Stimulated activated CD4-positive, alpha-beta T cell treated with anti-CD3 and anti-CD28 coated beads, Interleukin-15, amount 100 ng/mL, for 48 hours (primary cell): ENCODE data around the gene DTNBP1.

Experiments used
- DNase-seq, 2 donors: peaks; one replicate each; pipeline ENCODE4 v3.0.0-alpha.2; 2020; ENCODE audit warnings: low read depth in 2 of 2

The DTNBP1 gene

GRCh38 chr6:15592610-15593009, 70.2 kb downstream of the DTNBP1 start:
- DNase-seq: no peak

- peak; percentile 17 to 22 for DNase-seq
These were observed 73.7 kb downstream of the DTNBP1 start for GRCh38 chr6:15588971-15589634.

DNA sequence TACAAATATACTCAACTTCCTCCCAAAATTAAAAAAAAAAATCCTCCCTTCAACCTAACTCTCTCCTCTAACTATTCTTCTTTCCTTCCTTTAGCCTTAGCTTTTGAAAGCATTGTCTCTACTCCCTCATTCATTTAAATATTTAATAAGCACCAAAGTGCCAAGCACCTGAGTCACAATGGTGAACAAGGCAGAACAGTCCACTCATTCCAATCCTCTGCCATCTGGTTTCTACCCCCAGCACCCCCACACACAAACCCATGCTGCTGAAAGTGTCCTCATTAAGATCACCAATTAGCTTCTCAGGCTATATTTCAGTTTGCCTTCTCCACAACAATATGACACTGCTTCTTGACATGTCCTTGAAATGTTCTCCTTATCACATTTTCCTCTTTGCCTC, 76.3 kb downstream of the DTNBP1 start:
- DNase-seq: no peak

DNA sequence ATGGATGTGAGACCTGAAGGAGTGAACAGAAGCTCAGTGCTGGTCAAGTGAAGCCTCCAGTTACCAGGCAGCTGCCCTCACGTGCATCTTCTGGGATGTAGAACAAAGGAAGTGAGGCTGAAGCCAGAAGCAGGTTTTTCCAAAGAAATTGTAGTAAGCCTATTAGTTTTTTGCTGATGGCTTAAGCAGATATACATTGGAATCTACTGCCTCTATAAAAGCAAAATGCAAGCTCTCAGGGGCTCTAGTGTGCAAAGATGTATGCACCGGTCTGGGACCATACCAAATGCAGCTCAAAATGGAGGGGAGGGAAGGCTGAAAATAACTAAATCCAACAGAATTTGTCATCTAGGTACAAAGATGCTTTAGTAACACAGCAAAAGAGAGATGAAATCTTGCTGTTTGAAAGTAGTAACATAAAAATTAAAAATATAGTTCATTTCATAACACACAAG, 77.0 kb downstream of the DTNBP1 start:
- DNase-seq: no peak

DNA sequence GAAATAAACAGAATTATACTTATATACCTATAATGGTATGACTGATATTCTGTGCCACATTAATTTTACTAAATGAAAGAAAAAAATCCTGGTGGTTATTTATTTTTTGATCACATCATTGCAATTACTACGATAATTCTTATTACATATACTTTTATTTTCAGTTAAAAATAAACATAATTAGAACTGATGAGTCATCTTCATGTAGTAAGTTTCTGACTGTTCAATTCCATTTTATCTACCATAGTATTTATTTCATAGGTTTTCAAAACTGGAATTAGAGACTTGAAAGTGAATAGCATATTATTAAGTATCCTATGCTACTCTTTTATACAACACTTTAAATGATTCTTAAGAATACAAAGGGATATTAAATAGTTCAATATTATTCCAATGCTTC, 80.3 kb downstream of the DTNBP1 start:
- DNase-seq: no peak

- no peak for DNase-seq
These were observed 81.1 kb downstream of the DTNBP1 start for GRCh38 chr6:15581751-15582150.

DNA sequence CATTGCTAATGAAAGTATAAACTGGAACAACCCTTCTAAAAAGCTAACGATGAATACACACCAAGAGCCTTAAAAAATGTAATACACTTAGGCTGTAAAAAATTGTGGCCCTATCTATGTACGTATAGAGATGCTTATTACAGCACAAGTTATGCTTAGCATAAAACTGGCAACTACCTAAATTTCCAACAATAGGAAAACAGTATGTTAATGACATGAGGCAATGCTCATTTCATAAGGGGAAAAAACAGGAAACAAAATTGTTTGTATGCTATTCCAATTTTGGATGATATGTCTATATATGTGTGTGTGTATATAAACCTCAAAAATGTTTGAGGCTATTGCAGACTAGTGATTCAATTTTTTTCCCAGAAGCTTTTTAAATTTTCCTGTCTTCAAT, 82.5 kb downstream of the DTNBP1 start:
- DNase-seq: no peak

GRCh38 chr6:15578716-15579391, 84.0 kb downstream of the DTNBP1 start:
- no peak for DNase-seq

DNA sequence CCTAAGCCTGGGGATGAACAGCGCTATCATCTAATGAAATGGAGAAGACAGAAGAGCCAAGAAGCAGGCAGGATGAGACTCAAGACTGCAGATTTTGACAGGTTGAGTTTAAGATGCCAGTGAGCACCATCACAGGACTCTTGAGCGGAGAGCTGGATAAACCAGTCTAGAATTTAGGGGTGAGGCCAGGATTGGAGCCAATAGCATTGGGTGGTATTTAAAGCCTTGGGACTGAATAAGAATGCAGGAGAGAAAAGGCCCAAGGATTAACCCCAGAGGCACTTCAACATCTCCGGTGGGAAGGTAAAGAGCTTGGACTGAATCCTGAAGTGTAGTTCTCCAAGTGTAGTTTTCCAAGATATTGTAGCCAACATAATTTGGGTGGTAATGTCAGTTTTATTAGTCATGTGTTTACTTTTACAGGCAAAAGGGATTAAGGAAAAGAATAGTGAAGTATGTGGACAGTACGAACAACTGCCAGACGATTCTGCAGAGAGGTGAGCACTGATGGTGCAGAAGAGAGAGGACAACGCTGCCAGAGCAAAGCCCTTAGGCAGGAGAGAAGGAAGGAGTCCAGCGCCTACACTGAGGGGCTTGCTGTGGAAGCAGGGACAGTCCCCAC, 85.2 kb downstream of the DTNBP1 start:
- no peak for DNase-seq

DNA sequence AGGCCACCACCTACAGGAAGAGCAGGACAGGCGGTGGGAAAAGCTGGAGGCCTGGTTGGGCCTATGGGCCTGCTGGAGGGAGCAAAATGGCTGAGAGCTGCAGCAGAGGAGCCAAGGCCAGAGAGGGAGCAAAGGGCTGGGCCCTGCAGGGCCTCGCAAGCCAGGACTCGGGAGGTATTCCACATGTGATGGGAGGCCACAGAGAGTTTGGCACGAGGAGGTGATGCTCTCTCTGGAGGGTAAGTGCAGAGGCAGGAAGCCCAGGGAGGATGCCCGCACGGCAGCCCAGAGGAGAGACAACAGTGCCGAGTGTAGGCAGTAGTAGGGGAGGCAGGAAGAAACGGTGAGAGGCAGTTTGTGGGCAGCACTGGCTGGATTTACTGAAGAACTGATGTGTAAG, 85.7 kb downstream of the DTNBP1 start:
- DNase-seq: no peak

- DNase-seq: no peak
These were observed 87.3 kb downstream of the DTNBP1 start for GRCh38 chr6:15575357-15576033.

- no peak for DNase-seq
These were observed 88.3 kb downstream of the DTNBP1 start for GRCh38 chr6:15574486-15574885.

GRCh38 chr6:15574023-15574422, 88.8 kb downstream of the DTNBP1 start:
- DNase-seq: no peak

DNA sequence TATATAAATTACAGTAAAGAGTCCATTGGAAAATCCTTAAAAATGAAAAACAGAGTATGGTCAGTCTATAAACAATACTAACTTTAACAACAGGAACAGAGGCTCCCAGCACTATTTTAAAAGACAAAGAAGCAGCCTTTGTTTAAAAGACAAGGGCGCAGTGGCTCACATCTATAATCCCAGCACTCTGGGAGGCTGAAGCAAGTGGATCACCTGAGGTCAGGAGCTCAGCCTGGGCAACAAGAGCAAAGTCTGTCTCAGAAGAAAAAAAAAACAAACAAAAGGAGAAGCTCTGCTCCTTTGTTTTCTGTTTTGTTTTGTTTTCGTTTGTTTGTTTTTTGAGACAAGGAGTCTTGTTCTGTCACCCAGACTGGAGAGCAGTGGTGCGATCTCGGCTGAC, 89.4 kb downstream of the DTNBP1 start:
- no peak for DNase-seq

DNA sequence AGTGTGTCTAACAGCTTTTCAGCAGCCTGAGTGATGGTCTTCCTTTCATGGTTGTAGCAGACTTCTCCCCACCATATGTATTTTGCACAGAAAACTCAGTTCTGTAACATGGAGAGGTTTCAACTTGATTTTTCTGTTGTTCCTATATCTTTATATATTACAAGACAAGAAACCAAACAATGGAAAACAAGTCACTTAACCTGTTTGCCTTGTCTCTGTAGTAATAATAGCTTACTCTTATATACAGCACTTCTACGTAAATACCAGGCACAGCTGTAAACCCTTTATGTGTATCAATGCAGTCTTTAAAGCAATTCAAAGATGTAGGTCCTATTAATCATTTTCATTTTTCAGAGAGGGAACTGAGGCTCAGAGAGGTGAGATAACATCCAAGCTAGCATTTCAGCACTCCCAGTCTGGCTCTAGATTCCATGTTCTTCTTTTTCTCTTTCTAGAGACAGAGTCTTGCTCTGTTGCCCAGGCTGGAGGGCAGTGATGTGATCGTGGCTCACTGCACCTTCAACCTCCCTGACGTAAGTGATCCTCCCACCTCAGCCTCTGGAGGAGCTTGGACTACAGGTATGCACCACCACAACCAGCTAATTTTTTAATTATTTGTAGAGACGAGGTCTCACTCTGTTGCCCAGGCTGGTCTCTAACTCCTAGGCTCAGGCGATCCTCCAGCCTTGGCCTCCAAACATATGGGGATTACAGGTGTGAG, 90.4 kb downstream of the DTNBP1 start:
- DNase-seq: no peak

GRCh38 chr6:15570171-15570570, 92.7 kb downstream of the DTNBP1 start:
- no peak for DNase-seq

DNA sequence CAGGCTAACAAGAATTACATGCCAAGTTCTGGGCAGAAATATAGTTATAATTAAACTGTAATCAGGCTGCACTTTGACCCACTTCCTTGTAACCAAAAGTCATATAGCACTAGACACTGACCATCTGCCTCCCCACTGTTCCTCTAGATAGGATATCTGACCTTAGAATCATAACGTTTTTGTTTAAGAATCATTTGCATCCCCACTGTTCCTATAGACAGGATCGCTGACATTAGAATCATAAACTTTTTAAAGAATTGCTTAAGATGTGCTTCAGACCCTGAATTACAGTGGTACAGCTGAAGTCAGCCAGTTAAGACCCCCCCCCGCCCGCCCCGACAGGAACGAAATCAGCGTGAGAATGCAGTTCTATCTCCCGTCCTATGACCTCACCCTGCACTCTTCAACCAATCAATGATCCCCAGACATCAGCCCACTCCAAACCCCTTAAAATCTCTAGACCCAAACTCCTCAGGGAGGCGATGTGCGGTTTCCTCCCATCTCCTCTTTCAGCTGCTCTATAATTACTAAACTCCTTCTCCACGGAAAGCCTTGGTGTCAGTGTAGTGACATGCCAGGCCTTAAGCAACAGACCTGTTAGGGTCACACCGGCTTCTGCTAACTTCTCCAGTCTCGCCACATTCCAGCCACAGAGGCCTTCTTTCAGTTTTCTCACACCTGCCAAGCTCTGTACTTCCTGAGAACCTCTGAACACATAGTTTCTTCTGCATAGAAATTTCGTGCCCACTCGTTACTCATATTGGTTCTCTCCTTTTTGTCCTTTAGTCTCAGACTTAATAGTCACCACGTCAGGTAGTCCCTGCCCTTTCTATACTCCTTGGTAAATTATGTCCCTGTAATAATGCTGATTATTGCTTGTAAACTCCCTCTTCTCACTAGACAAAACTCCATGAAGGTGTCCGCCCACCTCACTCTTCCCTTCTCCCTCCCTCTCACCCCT, 93.5 kb downstream of the DTNBP1 start:
- DNase-seq: no peak

- DNase-seq: no peak
These were observed 99.9 kb downstream of the DTNBP1 start for GRCh38 chr6:15562977-15563376.

DNA sequence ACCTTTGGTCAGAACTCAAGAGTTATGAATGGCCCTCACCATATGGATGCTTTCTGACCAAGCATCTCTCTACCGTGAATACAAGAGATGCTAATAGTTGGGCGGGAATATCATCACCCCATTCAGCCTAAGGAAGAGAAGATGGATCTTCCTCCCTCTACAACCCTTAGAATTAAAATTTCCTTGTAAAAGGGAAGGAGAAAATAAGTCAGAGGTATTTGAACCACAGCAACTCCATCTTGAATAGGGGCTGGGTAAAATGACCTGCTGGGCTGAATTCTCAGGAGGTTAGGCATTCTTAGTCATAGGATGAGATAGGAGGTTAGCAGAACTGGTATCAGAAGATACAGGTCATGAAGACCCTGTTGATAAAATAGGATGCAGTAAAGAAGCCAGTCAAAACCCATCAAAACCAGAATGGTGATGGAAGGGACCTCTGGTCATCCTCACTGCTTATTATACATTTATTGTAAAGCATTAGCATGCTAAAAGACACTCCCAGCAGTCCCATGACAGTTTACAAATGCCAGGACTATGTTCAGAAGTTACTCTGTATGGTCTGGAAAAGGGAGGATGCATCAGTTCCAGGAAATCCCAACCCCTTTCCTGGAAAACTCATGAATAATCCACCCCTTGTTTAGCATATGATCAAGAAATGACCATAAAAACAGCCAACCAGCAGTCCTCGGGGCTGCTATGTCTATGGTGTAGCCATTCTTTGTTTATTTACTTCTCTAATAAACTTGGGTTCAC, 101.2 kb downstream of the DTNBP1 start:
- no peak for DNase-seq

DNA sequence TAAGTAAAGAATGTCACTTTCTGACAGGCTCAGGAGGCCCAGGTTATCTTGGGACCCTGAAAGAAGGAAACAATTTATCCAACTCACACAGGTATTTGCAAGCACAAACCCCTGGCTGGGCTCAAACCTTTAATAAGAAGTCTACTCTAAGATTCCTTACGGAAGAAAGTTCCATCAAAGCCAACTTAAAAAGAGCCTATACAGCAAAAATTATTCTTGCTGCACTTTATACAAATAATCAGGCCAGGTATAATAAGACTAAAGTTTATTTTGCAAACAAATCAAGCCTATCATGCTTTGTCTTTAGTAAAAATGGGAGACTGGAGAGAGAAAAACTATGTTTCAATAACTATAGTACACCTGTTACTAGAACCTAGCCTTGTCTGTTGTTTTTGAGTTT, 102.1 kb downstream of the DTNBP1 start:
- no peak for DNase-seq
